SK-N-SH (cell line): Measurements from ENCODE around the gene LAMA4. TPM values are rescaled to one million over a fixed set of nuclear protein-coding genes. Genes with fewer than 3 reads are reported as not detected.

Source experiments
- CTCF ChIA-PET: fragments of 300-600, 350-600 bp; formaldehyde crosslinking; extraction: SDS; loops from one replicate; lab custom pipeline; 2021; lab: Yijun Ruan, JAX
- POLR2A ChIA-PET: fragments of 350-600 bp; sonication (Branson Sonifier 250); formaldehyde crosslinking; extraction: SDS; loops from one replicate; lab custom pipeline; 2020; ENCODE audit warnings: antibody characterized with exemption, inconsistent platforms; lab: Yijun Ruan, JAX
- DNase-seq: peaks from one replicate; pipeline ENCODE4 v3.0.0; 2012
- H2AFZ ChIP-seq: fragments of 200-600 bp; sonication (generic); 2 replicates; pipeline ENCODE4 v1.8.1; 2016; ENCODE audit warnings: antibody characterized with exemption, mild to moderate bottlenecking, low read depth
- H3F3A ChIP-seq: fragments of 200-600 bp; sonication (generic); replicated peaks from 2 replicates; pipeline ENCODE3; 2016; ENCODE audit warnings: antibody characterized with exemption, mild to moderate bottlenecking; ENCODE audit not compliant: insufficient read depth
- H3K27ac ChIP-seq, 2 experiments: fragments of 200-500 bp in 1 of 2; fragments of 200-600 bp in 1 of 2; sonication (Bioruptor generic) in 1 of 2; sonication (generic), shearing (Covaris generic) in 1 of 2; 2 replicates each; pipeline versions ENCODE4 v1.5.1 to v1.6.1; 2014 to 2016; ENCODE audit warnings: low read depth in 2 of 2, inconsistent platforms in 1 of 2, low read length in 1 of 2, mild to moderate bottlenecking in 1 of 2, mixed read lengths in 1 of 2
- H3K27me3 ChIP-seq: fragments of 200-600 bp; sonication (generic), shearing (Covaris generic); 2 replicates; pipeline ENCODE4 v1.6.1; 2016; ENCODE audit warnings: mixed run types; ENCODE audit not compliant: insufficient read depth
- H3K36me3 ChIP-seq, 2 experiments: fragments of 200-500 bp in 1 of 2; fragments of 200-600 bp in 1 of 2; sonication (Bioruptor generic) in 1 of 2; sonication (generic) in 1 of 2; replicated peaks in 1 of 2; 2 replicates each; pipeline versions ENCODE3 to v1.5.1; 2014 to 2016; ENCODE audit warnings: low read length in 1 of 2, mild to moderate bottlenecking in 1 of 2; ENCODE audit not compliant: insufficient read depth in 2 of 2, control insufficient read depth in 1 of 2
- H3K4me1 ChIP-seq, 2 experiments: fragments of 200-500 bp in 1 of 2; fragments of 200-600 bp in 1 of 2; sonication (Bioruptor generic) in 1 of 2; sonication (generic), shearing (Covaris generic) in 1 of 2; 2 replicates each; pipeline versions ENCODE4 v1.5.1 to v1.6.1; 2014 to 2016; ENCODE audit warnings: low read depth in 1 of 2, low read length in 1 of 2, mixed run types in 1 of 2; ENCODE audit not compliant: insufficient read depth in 2 of 2, control insufficient read depth in 1 of 2
- H3K4me2 ChIP-seq: fragments of 200-600 bp; sonication (generic), shearing (Covaris generic); 2 replicates; pipeline ENCODE4 v1.6.1; 2017; ENCODE audit warnings: mixed run types
- H3K4me3 ChIP-seq, 2 experiments: fragments of 200-500 bp in 1 of 2; fragments of 200-600 bp in 1 of 2; sonication (Bioruptor generic) in 1 of 2; sonication (generic), shearing (Covaris generic) in 1 of 2; 2 replicates each; pipeline versions ENCODE4 v1.5.1 to v1.8.1; 2014 to 2016; ENCODE audit warnings: low read depth in 2 of 2, inconsistent platforms in 1 of 2, low read length in 1 of 2, mild to moderate bottlenecking in 1 of 2, mixed read lengths in 1 of 2, moderate library complexity in 1 of 2
- H3K79me2 ChIP-seq: fragments of 200-600 bp; sonication (generic); 2 replicates; pipeline ENCODE4 v1.8.1; 2017; ENCODE audit warnings: mild to moderate bottlenecking; ENCODE audit not compliant: insufficient read depth
- H3K9ac ChIP-seq: fragments of 200-600 bp; sonication (generic); 2 replicates; pipeline ENCODE4 v1.6.1; 2017; ENCODE audit warnings: mixed run types
- H3K9me2 ChIP-seq: fragments of 200-600 bp; sonication (generic); 2 replicates; pipeline ENCODE4 v1.6.1; 2017; ENCODE audit warnings: mixed run types
- H3K9me3 ChIP-seq: fragments of 200-600 bp; sonication (generic); 2 replicates; pipeline ENCODE4 v1.6.1; 2017; ENCODE audit warnings: mixed run types, mild to moderate bottlenecking, moderate library complexity
- H4K20me1 ChIP-seq: fragments of 200-600 bp; sonication (generic); 2 replicates; pipeline ENCODE4 v1.6.1; 2017; ENCODE audit warnings: mild to moderate bottlenecking, mixed run types; ENCODE audit not compliant: insufficient read depth
- CTCF ChIP-seq: fragments of 200-600 bp; sonication (generic); IDR thresholded peaks from 2 replicates; pipeline ENCODE4 v1.6.1; 2017; ENCODE audit warnings: antibody characterized with exemption, mild to moderate bottlenecking, moderate library complexity
- EZH2phosphoT487 ChIP-seq: fragments of 200-600 bp; sonication (generic); IDR thresholded peaks from 2 replicates; pipeline ENCODE4 v1.6.1; 2017; ENCODE audit warnings: low read depth, mixed run types, mild to moderate bottlenecking, antibody characterized with exemption, moderate library complexity, borderline replicate concordance
- FOXJ3 ChIP-seq: sonication (generic); formaldehyde crosslinking; IDR thresholded peaks from 2 replicates; pipeline ENCODE4 v1.5.1; 2020; ENCODE audit warnings: mild to moderate bottlenecking, missing genetic modification reagents
- FOXM1 ChIP-seq: IDR thresholded peaks from 2 replicates; pipeline ENCODE4 v1.4.0; 2012; ENCODE audit warnings: low read depth, mild to moderate bottlenecking
- GATA2 ChIP-seq: sonication (generic); formaldehyde crosslinking; IDR thresholded peaks from 2 replicates; pipeline ENCODE4 v1.5.0; 2020; ENCODE audit warnings: mild to moderate bottlenecking, missing genetic modification reagents
- NFIC ChIP-seq: IDR thresholded peaks from 2 replicates; pipeline ENCODE4 v1.4.0; 2012; ENCODE audit warnings: borderline replicate concordance
- NRF1 ChIP-seq: IDR thresholded peaks from 2 replicates; pipeline ENCODE4 v1.6.1; 2012; ENCODE audit warnings: low read depth, mild to moderate bottlenecking, low read length
- PBX3 ChIP-seq: IDR thresholded peaks from 2 replicates; pipeline ENCODE4; 2012
- TAF1 ChIP-seq: IDR thresholded peaks from 2 replicates; pipeline ENCODE4 v1.6.1; 2012; ENCODE audit warnings: low read depth, mild to moderate bottlenecking, low read length, moderate library complexity, borderline replicate concordance
- TEAD4 ChIP-seq: IDR thresholded peaks from 2 replicates; pipeline ENCODE4 v1.4.0; 2012; ENCODE audit warnings: mild to moderate bottlenecking, borderline replicate concordance; ENCODE audit not compliant: insufficient read depth
- USF1 ChIP-seq: IDR thresholded peaks from 2 replicates; pipeline ENCODE4 v1.4.0; 2012; ENCODE audit warnings: low read depth, borderline replicate concordance
- whole genome bisulfite sequencing: methylation state at CpG from one replicate; pipeline ENCODE4 v1.1.6; 2017; ENCODE audit warnings: low lambda C conversion rate; 5-methylcytosine and 5-hydroxymethylcytosine counted together
- polyA plus RNA-seq, 3 experiments: library from polyadenylated mRNA; depleted of rRNA; stranded (reverse); fragments of >200 nt; gene quantifications; 2 replicates each; pipeline ENCODE4 v1.2.3, GENCODE V29; 2012

The LAMA4 gene
- polyA plus RNA-seq, 1 of the 3 experiments (the other 2 are of a cell fraction), result 9.4 TPM

DNA sequence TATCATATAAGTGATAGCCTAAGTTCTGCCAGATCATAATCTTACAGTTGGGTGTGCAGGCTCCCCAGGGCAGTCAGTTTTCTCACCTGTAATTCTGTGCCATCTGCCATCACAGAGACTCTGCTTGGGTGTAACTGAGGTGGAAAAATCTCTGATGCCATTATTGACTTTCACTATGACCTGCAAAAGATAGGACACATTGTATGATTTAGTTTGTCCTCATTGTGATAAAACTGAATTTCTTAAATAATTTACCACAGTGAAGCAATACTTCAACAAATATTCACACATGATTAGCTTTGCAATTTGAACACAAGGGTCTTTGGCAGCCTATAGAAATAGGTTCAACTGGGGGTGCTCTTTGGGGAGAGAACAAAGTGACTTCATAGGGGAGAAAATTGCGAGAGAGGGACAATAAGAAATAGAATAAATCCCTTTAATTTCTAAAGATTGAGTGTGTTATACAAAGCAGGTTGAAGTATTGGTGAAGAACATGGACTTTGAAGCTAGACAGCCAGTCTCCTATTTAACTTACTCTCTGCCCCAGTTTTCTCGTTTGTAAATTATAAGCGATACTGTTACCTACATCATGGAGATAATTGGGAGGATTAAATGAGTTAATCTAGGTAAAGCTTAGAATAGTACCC is 139.7 kb downstream of the LAMA4 start:
- Histone ChIP-seq H3K9me3 (no peaks in the 10 kb centered on the region), H3F3A (no peaks in the 10 kb centered on the region), H3K27ac (no peak overlapping the region), H3K9ac (no peak overlapping the region), H3K79me2 (no peaks in the 10 kb centered on the region), H3K4me3 (no peak overlapping the region), H3K9me2 (no peaks in the 10 kb centered on the region), H2AFZ (no peak overlapping the region), H3K4me2 (no peak overlapping the region), H3K4me1 (peaks cover 0 to 8% of the 10 kb centered on the region in 2 experiments; a peak in 2 of 4 replicates), H4K20me1 (no peaks in the 10 kb centered on the region), H3K36me3 (peaks cover 0 to 39% of the 10 kb centered on the region in 2 experiments), H3K27me3 (no peaks in the 10 kb centered on the region)
- ChIA-PET POLR2A (no interaction called here), CTCF (interaction anchor here (1.4 kb wide), 1 partner anchor 11 kb away, joined by 5 read pairs; no protein-coding TSS in a partner anchor)
- DNase-seq, result no peak
- no peak for TF ChIP-seq CTCF
- no peak for TF ChIP-seq NFIC
- no peak for TF ChIP-seq GATA2 (CRISPR knock-in tag)
- no peak for TF ChIP-seq EZH2phosphoT487
- no peak for TF ChIP-seq PBX3
- TF ChIP-seq FOXJ3 (CRISPR knock-in tag), result no peak
- no peak for TF ChIP-seq TAF1
- WGBS, result 91% methylated on average over 3 of the region's 3 CpGs

- Histone ChIP-seq H3K9ac (no peak overlapping the region), H2AFZ (no peak overlapping the region), H3K27me3 (no peaks in the 10 kb centered on the region), H3K36me3 (peaks cover 0 to 42% of the 10 kb centered on the region in 2 experiments), H3K4me3 (no peak overlapping the region), H3K27ac (no peak overlapping the region), H3K79me2 (no peaks in the 10 kb centered on the region), H4K20me1 (no peaks in the 10 kb centered on the region), H3K9me3 (no peaks in the 10 kb centered on the region), H3K4me1 (peaks cover 0 to 6% of the 10 kb centered on the region in 2 experiments; a peak in 2 of 4 replicates), H3K4me2 (no peak overlapping the region), H3F3A (no peaks in the 10 kb centered on the region), H3K9me2 (no peaks in the 10 kb centered on the region)
- DNase-seq, result no peak
- TF ChIP-seq FOXM1, result no peak
- TF ChIP-seq CTCF, result no peak
- TF ChIP-seq USF1, result no peak
- TF ChIP-seq NRF1, result no peak
- TF ChIP-seq TEAD4, result no peak
- CTCF ChIA-PET, result no interaction called here
- POLR2A ChIA-PET, result no interaction called here
Observed at GRCh38 chr6:112113918-112114317, 140.4 kb downstream of the LAMA4 start.
